WERI-Rb-1 (cell line): Measurements from ENCODE around the gene TBC1D16.

Source experiments
- DNase-seq: peaks from one replicate; pipeline ENCODE4 v3.0.0-alpha.2; 2020
- H3K27ac ChIP-seq: fragments of 250-450 bp; sonication (Bioruptor Pico); 2 replicates; pipeline ENCODE4 v1.5.1; 2020; ENCODE audit warnings: mild to moderate bottlenecking, moderate library complexity
- H3K27me3 ChIP-seq: fragments of 250-450 bp; sonication (Bioruptor Pico); 2 replicates; pipeline ENCODE4 v1.5.1; 2021; ENCODE audit warnings: mild to moderate bottlenecking, low read depth, moderate library complexity; ENCODE audit not compliant: insufficient read depth, severe bottlenecking
- H3K36me3 ChIP-seq: fragments of 250-450 bp; sonication (Bioruptor Pico); 2 replicates; pipeline ENCODE4 v1.5.1; 2020; ENCODE audit warnings: mild to moderate bottlenecking, moderate library complexity
- H3K4me3 ChIP-seq: 2 replicates; pipeline ENCODE4 v1.5.1; 2011; ENCODE audit warnings: low read depth, mild to moderate bottlenecking, control low read depth, low read length
- H3K9me3 ChIP-seq: fragments of 250-450 bp; sonication (Bioruptor Pico); 2 replicates; pipeline ENCODE4 v1.5.1; 2021; ENCODE audit warnings: mild to moderate bottlenecking, moderate library complexity; ENCODE audit not compliant: severe bottlenecking
- CTCF ChIP-seq: IDR thresholded peaks from 2 replicates; pipeline ENCODE4 v1.5.1; 2011; ENCODE audit warnings: low read depth, mild to moderate bottlenecking, control low read depth, inconsistent platforms, low read length

Gene TBC1D16

GRCh38 chr17:79986411-79987186 lies 49.1 kb downstream of the TBC1D16 start:
- Histone ChIP-seq H3K27me3 (no peaks in the 10 kb centered on the region), H3K36me3 (peaks cover 21% of the 10 kb centered on the region), H3K9me3 (no peaks in the 10 kb centered on the region), H3K27ac (no peak overlapping the region), H3K4me3 (no peak overlapping the region)
- no peak for DNase-seq
- no peak for TF ChIP-seq CTCF

- Histone ChIP-seq H3K27me3 (no peaks in the 10 kb centered on the region), H3K36me3 (peaks cover 21% of the 10 kb centered on the region), H3K9me3 (no peaks in the 10 kb centered on the region), H3K4me3 (no peak overlapping the region), H3K27ac (no peak overlapping the region)
- TF ChIP-seq CTCF = no peak
- no peak for DNase-seq
Observed at GRCh38 chr17:79985943-79986391, 49.7 kb downstream of the TBC1D16 start.

- no peaks in the 10 kb centered on the region for H3K27me3 ChIP-seq
- peaks cover 22% of the 10 kb centered on the region for H3K36me3 ChIP-seq
- TF ChIP-seq CTCF = no peak
- H3K9me3 ChIP-seq = no peaks in the 10 kb centered on the region
- no peak overlapping the region for H3K27ac ChIP-seq
- no peak overlapping the region for H3K4me3 ChIP-seq
- DNase-seq = no peak
Observed at GRCh38 chr17:79985361-79985942, 50.2 kb downstream of the TBC1D16 start.

- Histone ChIP-seq H3K36me3 (peaks cover 26% of the 10 kb centered on the region), H3K27ac (no peak overlapping the region), H3K4me3 (no peak overlapping the region), H3K9me3 (no peaks in the 10 kb centered on the region), H3K27me3 (no peaks in the 10 kb centered on the region)
- no peak for TF ChIP-seq CTCF
- DNase-seq = no peak
Observed at GRCh38 chr17:79984877-79985276, 50.8 kb downstream of the TBC1D16 start.

- no peak overlapping the region for H3K27ac ChIP-seq
- H3K27me3 ChIP-seq = no peaks in the 10 kb centered on the region
- no peak for TF ChIP-seq CTCF
- H3K36me3 ChIP-seq = peaks cover 31% of the 10 kb centered on the region
- H3K4me3 ChIP-seq = no peak overlapping the region
- no peaks in the 10 kb centered on the region for H3K9me3 ChIP-seq
- no peak for DNase-seq
Observed at GRCh38 chr17:79984045-79984840, 51.4 kb downstream of the TBC1D16 start.
